Prostate gland (tissue), 2 donors: ENCODE data around the gene CCDC81.

ENCODE experiments used
- POLR2A ChIP-seq: fragments of 450-650 bp; IDR thresholded peaks from one replicate; pipeline ENCODE4 v1.6.1; 2016; ENCODE audit warnings: antibody characterized with exemption, mild to moderate bottlenecking
- TF ChIP-seq, protein P1 (sequence below), 4 experiments: fragments of 200-600 bp in 2 of 4; fragments of 450-650 bp in 2 of 4; sonication (generic) in 2 of 4; IDR thresholded peaks; 1 replicate in 3 of 4; 2 replicates in 1 of 4; pipeline ENCODE4 v1.5.1; 2016 to 2019; ENCODE audit warnings: antibody characterized with exemption in 4 of 4, mild to moderate bottlenecking in 2 of 4, moderate library complexity in 2 of 4

DNA sequence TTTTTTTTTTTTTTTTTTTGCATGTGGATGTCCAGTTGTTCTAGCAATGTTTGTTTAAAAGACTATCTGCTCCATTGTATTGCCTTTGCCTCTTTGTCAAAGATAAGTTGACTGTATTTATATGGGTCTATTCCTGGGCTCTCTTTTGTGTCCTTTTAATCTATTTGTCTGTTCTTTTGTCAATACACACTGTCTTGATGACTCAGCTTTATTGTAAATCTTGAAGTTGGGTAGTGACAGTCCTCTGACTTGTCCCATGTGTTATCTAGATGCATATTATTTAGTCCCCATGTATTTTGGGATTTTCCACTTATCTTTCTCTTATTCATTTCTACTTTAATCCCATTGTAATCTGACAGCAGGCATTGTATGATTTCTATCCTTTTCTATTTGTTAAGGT is 3.3 kb downstream of the CCDC81 start:
- TF ChIP-seq, protein P1, sequence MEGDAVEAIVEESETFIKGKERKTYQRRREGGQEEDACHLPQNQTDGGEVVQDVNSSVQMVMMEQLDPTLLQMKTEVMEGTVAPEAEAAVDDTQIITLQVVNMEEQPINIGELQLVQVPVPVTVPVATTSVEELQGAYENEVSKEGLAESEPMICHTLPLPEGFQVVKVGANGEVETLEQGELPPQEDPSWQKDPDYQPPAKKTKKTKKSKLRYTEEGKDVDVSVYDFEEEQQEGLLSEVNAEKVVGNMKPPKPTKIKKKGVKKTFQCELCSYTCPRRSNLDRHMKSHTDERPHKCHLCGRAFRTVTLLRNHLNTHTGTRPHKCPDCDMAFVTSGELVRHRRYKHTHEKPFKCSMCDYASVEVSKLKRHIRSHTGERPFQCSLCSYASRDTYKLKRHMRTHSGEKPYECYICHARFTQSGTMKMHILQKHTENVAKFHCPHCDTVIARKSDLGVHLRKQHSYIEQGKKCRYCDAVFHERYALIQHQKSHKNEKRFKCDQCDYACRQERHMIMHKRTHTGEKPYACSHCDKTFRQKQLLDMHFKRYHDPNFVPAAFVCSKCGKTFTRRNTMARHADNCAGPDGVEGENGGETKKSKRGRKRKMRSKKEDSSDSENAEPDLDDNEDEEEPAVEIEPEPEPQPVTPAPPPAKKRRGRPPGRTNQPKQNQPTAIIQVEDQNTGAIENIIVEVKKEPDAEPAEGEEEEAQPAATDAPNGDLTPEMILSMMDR (IDR thresholded peaks at IDR 0.05), result no peak
- no peak for TF ChIP-seq POLR2A
